GM12878 (cell line): Measurements from ENCODE around the gene CTNNA2. TPM values are rescaled to one million over a fixed set of nuclear protein-coding genes. Genes with fewer than 3 reads are reported as not detected.

Experiments
- ATAC-seq: fragments of 200-7000 bp; cut with Tn5 transposase; 3 replicates; pipeline ENCODE4 v1.9.1; 2020; ENCODE audit warnings: mild to moderate bottlenecking, moderate library complexity
- BruUV-seq: library from RNA; stranded (reverse); fragments of 400-500 nt; replicated peaks from 2 replicates; lab custom pipeline; 2021; lab: Mats Ljungman, UMichigan
- CTCF ChIA-PET: fragments of 300-600 bp; sonication (Branson Sonifier 250); formaldehyde crosslinking; extraction: SDS; loops from one replicate; lab custom pipeline; 2021; ENCODE audit warnings: inconsistent platforms; lab: Yijun Ruan, JAX
- POLR2A ChIA-PET: fragments of 350-600 bp; formaldehyde crosslinking; extraction: SDS; loops from one replicate; lab custom pipeline; 2021; ENCODE audit warnings: inconsistent platforms; lab: Charles Lee
- RAD21 ChIA-PET: fragments of 300-600 bp; sonication (Branson Sonifier 250); formaldehyde crosslinking; loops from one replicate; lab custom pipeline; 2023; ENCODE audit warnings: antibody characterized with exemption; ENCODE audit not compliant: unreplicated experiment; lab: Charles Lee
- SMC1A ChIA-PET: fragments of 300-600 bp; sonication (Branson Sonifier 250); formaldehyde crosslinking; loops from one replicate; lab custom pipeline; 2023; ENCODE audit not compliant: unreplicated experiment, uncharacterized antibody; lab: Charles Lee
- DNase-seq: peaks from one replicate; pipeline ENCODE4 v3.0.0-alpha.2; 2011; ENCODE audit warnings: low read depth, low spot score
- FAIRE-seq: peaks from 3 replicates; lab custom pipeline; 2011; peaks lifted over from hg19 to GRCh38; lab: Jason Lieb, UNC
- H2AFZ ChIP-seq: 2 replicates; pipeline ENCODE4 v1.6.0; 2011; ENCODE audit warnings: low read depth, low read length, control low read depth; ENCODE audit not compliant: control insufficient read depth
- H3K27ac ChIP-seq: 2 replicates; pipeline ENCODE4 v1.5.1; 2011; ENCODE audit warnings: control low read depth; ENCODE audit not compliant: control insufficient read depth, insufficient read depth
- H3K27me3 ChIP-seq, 2 experiments: replicated peaks in 1 of 2; 2 replicates each; pipeline versions ENCODE4 v1.6.0 to v1.6.1; 2011; ENCODE audit warnings: low read length in 1 of 2; ENCODE audit not compliant: control insufficient read depth in 2 of 2, insufficient read depth in 2 of 2
- H3K36me3 ChIP-seq, 2 experiments: 2 replicates each; pipeline ENCODE4 v1.5.1; 2011; ENCODE audit warnings: low read length in 1 of 2; ENCODE audit not compliant: control insufficient read depth in 2 of 2, insufficient read depth in 2 of 2
- H3K4me1 ChIP-seq: 2 replicates; pipeline ENCODE4 v1.6.1; 2011; ENCODE audit warnings: mild to moderate bottlenecking, low read length, moderate library complexity, mixed read lengths; ENCODE audit not compliant: control insufficient read depth, insufficient read depth
- H3K4me2 ChIP-seq: 2 replicates; pipeline ENCODE4 v1.6.0; 2011; ENCODE audit warnings: control low read depth; ENCODE audit not compliant: control insufficient read depth, insufficient read depth
- H3K4me3 ChIP-seq: fragments of 200-600 bp; sonication (generic); 2 replicates; pipeline ENCODE4 v1.5.1; 2016
- H3K79me2 ChIP-seq: 2 replicates; pipeline ENCODE4 v1.6.0; 2011; ENCODE audit warnings: low read length; ENCODE audit not compliant: control insufficient read depth, insufficient read depth
- H3K9ac ChIP-seq: 2 replicates; pipeline ENCODE4 v1.8.0; 2011; ENCODE audit warnings: low read length, control low read depth, mixed read lengths; ENCODE audit not compliant: control insufficient read depth, insufficient read depth
- H3K9me3 ChIP-seq: replicated peaks from 3 replicates; pipeline ENCODE4 v1.5.1; 2011; ENCODE audit warnings: mild to moderate bottlenecking, low read length; ENCODE audit not compliant: control insufficient read depth, insufficient read depth
- H4K20me1 ChIP-seq: 2 replicates; pipeline ENCODE4 v1.6.0; 2011; ENCODE audit not compliant: control insufficient read depth, insufficient read depth
- ASH2L ChIP-seq: fragments of 300-600, 200-600 bp; sonication (generic); IDR thresholded peaks from 2 replicates; pipeline ENCODE4 v1.6.1; 2017; ENCODE audit warnings: low read depth, mild to moderate bottlenecking, borderline replicate concordance
- CBX3 ChIP-seq: fragments of 200-600 bp; sonication (generic); IDR thresholded peaks from 2 replicates; pipeline ENCODE4 v1.6.1; 2016; ENCODE audit warnings: low read depth, borderline replicate concordance
- EED ChIP-seq: sonication (generic); IDR thresholded peaks from 2 replicates; pipeline ENCODE4 v1.6.1; 2016; ENCODE audit warnings: antibody characterized with exemption, low read depth
- HDGF ChIP-seq: fragments of 450-650 bp; IDR thresholded peaks from 2 replicates; pipeline ENCODE4 v1.6.1; 2016; ENCODE audit warnings: antibody characterized with exemption
- LARP7 ChIP-seq: fragments of 450-650 bp; IDR thresholded peaks from 2 replicates; pipeline ENCODE4 v1.6.1; 2017; ENCODE audit warnings: mild to moderate bottlenecking
- MTA3 ChIP-seq: IDR thresholded peaks from 2 replicates; pipeline ENCODE4 v1.6.1; 2012; ENCODE audit warnings: low read length, inconsistent platforms, borderline replicate concordance
- NR2F1 ChIP-seq: fragments of 450-650 bp; conservative IDR thresholded peaks from 2 replicates; pipeline ENCODE4 v1.6.1; 2017; ENCODE audit warnings: mild to moderate bottlenecking
- PBX3 ChIP-seq: IDR thresholded peaks from 2 replicates; pipeline ENCODE4 v1.6.1; 2011; ENCODE audit warnings: mild to moderate bottlenecking, low read depth, low read length, moderate library complexity; ENCODE audit not compliant: insufficient replicate concordance
- RAD21 ChIP-seq: IDR thresholded peaks from 2 replicates; pipeline ENCODE4 v1.6.1; 2011; ENCODE audit warnings: mild to moderate bottlenecking, low read depth, low read length, moderate library complexity; ENCODE audit not compliant: insufficient read depth
- STAT3 ChIP-seq: IDR thresholded peaks from 2 replicates; pipeline ENCODE4 v1.6.1; 2011; ENCODE audit warnings: low read depth, low read length, improper control_type of control experiment
- SUZ12 ChIP-seq: fragments of 200-600 bp; sonication (generic); IDR thresholded peaks from one replicate; pipeline ENCODE4 v1.6.1; 2018; ENCODE audit warnings: antibody characterized with exemption, mild to moderate bottlenecking; ENCODE audit not compliant: unreplicated experiment
- ZNF24 ChIP-seq: fragments of 450-650 bp; IDR thresholded peaks from 2 replicates; pipeline ENCODE4 v1.6.1; 2017; ENCODE audit warnings: antibody characterized with exemption, mild to moderate bottlenecking
- ZNF592 ChIP-seq: fragments of 450-650 bp; IDR thresholded peaks from 2 replicates; pipeline ENCODE4 v1.6.1; 2017; ENCODE audit warnings: mild to moderate bottlenecking, moderate library complexity
- WGBS: methylation state at CpG from one replicate; pipeline ENCODE4 v1.1.6; 2016; ENCODE audit warnings: low lambda C conversion rate; ENCODE audit not compliant: insufficient replicate concordance, insufficient coverage; ENCODE audit errors: missing lambda C conversion rate; 5-methylcytosine and 5-hydroxymethylcytosine counted together
- in situ Hi-C: fragments of 300-500 bp; cut with MboI; formaldehyde crosslinking; loops from 9 replicates; pipeline ENCODE4 v1.14.3; 2018; ENCODE audit warnings: mixed read lengths
- intact Hi-C: fragments of 100-400 bp; cut with micrococcal nuclease; formaldehyde crosslinking; loops from one replicate; pipeline ENCODE4 v1.14.2; 2022; ENCODE audit not compliant: unreplicated experiment
- polyA plus RNA-seq, 11 experiments: library from polyadenylated mRNA; depleted of rRNA in 4 of 11; unstranded in 6 of 11; stranded (reverse) in 5 of 11; fragments of >200 nt; fragmentation: Nextera tagmentation in 4 of 11; fragmentation: Illumina TruSeq in 1 of 11; extraction: Ambion mirVana in 4 of 11; extraction: Trizol in 1 of 11; gene quantifications; 1 replicate in 1 of 11; 2 replicates in 10 of 11; pipeline versions ENCODE4 v1.2.1 to v1.2.3, GENCODE V29; 2011 to 2016; ENCODE audit warnings: inconsistent platforms in 2 of 11, missing spikeins in 2 of 11, low read depth in 1 of 11
- total RNA-seq, 4 experiments: library from RNA; depleted of rRNA in 3 of 4; stranded (reverse); fragments of >200 nt in 3 of 4; fragmentation: Illumina TruSeq in 1 of 4; extraction: Trizol in 1 of 4; gene quantifications; 2 replicates each; pipeline versions ENCODE4 v1.2.1 to v1.2.3, GENCODE V29; 2013 to 2021

The CTNNA2 gene
- total and polyA plus RNA-seq, 10 of the 15 experiments (the other 5 are each of a cell fraction or from before 2014, with no cell fraction given), result 2.4 to 36.2 (median 6.6) TPM

DNA sequence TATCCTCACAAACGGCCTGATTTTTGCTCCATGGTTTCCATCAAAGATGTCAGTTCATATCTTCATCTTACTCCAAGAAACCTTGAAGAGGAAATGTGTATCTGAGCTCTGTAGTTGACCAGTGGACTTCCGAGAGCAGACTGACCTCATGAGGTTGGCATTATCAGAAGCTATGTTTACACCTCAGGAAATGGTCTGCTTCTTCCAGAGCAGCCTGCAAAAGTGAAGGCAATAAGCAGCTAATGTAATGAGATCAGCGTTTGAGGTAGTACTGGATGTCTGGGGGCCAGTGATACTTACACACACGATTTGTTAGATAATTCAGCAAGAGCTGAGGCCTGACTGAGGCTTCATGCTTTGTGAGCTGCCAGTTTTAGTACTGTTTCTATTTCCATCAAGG, 602.0 kb downstream of the CTNNA2 start:
- DNase-seq, result no peak
- H3K4me1 ChIP-seq, result no peaks in the 10 kb centered on the region
- no TSS peak for BruUV-seq
- intact Hi-C loops, result no loop called here
- no peaks in the 10 kb centered on the region for H3K27me3 ChIP-seq
- ChIA-PET SMC1A (interaction anchor here (1.1 kb wide), 1 partner anchor 31 kb away, joined by 3 read pairs; no protein-coding TSS in a partner anchor), CTCF (no interaction called here), RAD21 (no interaction called here), POLR2A (no interaction called here)
- H4K20me1 ChIP-seq, result no peaks in the 10 kb centered on the region
- TF ChIP-seq MTA3 (no peak), CBX3 (no peak), RAD21 (no peak), ZNF592 (no peak), ASH2L (no peak), EED (no peak), ZNF24 (no peak), LARP7 (no peak), SUZ12 (no peak), NR2F1 (no peak), STAT3 (no peak), PBX3 (no peak), HDGF (no peak)
- no peaks in the 10 kb centered on the region for H3K79me2 ChIP-seq
- in situ Hi-C loops, result no loop called here
- no peak overlapping the region for H2AFZ ChIP-seq
- H3K4me2 ChIP-seq, result no peak overlapping the region
- no peak overlapping the region for H3K27ac ChIP-seq
- H3K4me3 ChIP-seq, result no peak overlapping the region
- FAIRE-seq, result no peak
- no peak overlapping the region for H3K9ac ChIP-seq
- no peaks in the 10 kb centered on the region for H3K36me3 ChIP-seq
- no peak for ATAC-seq
- 0% methylated on average over 4 of the region's 4 CpGs for WGBS
- H3K9me3 ChIP-seq, result no peaks in the 10 kb centered on the region
